Skeletal muscle cell (primary cell): ENCODE results near the gene FBXW5.

Experiments used
- DNase-seq: peaks from one replicate; pipeline ENCODE4 v3.0.0-alpha.2; 2010; ENCODE audit warnings: low read depth
- H3K4me3 ChIP-seq: 2 replicates; pipeline ENCODE4 v1.5.1; 2011; ENCODE audit warnings: low read depth, mild to moderate bottlenecking, control low read depth, low read length, moderate library complexity

FBXW5 gene

DNA sequence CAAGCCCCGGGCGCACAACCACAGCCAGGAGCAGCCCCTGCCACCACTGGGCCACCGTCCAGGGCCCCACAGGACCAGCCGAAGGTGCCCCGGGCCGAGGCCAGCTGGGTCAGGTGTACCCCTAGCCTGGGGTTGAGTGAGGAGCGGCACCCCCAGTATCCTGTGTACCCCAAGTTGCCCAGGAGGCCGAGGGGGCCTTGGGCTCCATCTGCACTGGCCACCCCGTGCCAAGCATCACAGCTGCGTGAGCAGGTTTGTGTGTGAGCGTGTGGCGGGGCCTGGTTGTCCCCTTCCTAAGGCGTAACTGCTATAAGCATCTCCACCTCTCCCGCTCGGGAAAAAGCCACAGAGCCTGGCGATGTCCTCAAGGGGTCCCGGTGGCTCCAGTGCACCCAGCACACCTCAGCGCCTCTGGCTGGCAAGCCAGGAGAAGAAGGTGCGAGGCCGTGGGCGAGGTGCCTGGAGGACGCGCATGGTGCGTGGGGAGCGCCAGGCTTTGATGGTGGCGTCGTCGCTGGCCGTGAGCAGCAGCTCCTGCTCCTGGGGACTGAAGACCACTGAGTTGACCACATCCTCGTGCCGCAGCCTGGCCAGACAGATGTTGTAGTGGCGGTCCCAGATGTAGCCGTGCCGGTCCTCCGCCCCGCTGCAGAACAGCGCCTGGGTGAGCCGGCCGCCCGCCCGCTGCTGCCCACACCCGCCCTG is 3.9 kb downstream of the FBXW5 start:
- no peak overlapping the region for H3K4me3 ChIP-seq
- DNase-seq = no peak

DNA sequence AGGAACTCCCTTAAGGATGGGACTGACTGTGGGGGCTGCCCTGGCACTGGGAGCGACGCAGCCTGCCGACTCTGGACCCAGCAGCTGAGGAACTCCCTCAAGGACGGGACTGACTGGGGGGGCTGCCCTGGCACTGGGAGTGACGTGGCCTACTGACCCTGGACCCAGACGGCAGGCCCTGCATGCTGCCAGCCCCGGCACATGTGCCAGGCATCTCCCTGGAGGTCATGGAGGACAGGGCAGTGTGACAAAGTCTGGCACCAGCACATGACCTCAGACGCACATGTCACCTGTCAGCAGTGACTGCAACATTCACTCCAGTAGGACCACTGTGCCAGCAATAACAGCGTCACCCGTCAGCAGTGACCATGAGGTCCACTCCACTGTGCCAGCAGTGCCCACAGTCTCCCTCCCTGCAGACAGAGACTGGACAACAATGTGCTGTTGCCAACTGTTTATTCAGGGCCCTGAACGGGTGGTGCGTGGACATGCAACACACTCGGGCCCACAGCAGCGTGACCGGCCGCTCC is 4.5 kb downstream of the FBXW5 start:
- DNase-seq = no peak
- H3K4me3 ChIP-seq = no peak overlapping the region

DNA sequence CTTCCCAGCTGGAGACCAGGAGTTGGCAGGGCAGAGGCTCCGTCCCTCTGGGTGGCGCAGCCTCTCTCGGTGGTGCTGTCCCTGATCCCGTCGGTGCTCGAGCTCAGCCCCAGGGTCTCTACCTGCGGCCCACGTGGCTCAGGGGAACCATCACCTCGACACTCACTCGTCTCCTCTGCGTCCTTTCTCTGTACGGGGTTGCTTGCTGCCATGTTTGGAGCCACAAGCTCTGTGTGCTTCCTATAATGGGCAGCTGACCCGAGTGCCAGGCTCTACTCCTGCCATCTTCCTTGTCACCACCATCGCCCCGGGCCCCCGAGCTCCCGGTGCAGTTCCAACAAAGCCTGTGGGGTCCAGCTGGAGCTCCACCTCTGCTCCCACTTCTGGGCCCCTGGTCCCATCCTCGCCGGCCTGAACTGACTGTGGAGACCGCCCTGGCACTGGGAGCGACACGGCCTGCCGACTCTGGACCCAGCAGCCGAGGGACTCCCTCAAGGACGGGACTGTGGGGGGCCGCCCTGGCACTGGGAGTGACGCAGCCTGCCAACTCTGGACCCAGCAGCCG is 5.0 kb downstream of the FBXW5 start:
- H3K4me3 ChIP-seq = no peak overlapping the region
- no peak for DNase-seq

DNA sequence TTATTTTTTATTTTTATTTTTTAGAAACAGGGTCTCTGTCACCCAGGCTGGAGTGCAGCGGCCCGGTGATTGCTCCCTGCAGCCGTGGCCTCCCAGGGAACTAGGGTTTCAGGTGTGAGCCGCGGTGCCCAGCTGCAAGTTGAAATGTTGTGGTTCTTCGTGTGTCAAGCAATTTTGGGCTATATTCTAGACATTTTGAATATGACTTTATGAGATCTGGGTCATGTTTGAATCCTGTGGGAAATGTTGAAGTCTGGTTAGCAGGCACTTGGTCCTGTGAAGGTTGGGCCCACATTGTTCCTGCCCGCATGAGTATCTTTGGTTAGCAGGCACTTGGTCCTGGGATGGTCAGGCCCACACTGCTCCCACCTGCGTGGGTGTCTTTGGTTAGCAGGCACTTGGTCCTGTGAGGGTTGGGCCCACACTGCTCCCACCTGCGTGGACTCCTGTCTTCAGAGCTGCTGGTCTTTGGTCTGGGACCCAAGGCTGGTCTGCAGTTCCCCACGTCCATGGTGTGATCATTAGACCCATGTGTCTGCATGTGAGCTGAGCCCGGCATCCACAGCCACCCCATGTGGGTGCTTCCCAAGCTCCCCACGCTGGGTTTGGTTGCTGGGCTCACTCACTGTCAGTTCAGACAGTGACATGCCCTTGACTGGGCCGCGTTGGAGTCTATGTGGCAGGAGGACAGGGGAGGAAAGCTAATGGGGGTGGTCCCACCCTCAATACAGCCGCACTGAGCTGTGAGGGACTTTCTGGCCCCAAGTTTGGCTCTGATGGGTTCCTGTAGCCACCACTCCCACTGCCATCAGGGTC is 7.1 kb downstream of the FBXW5 start:
- no peak overlapping the region for H3K4me3 ChIP-seq

DNA sequence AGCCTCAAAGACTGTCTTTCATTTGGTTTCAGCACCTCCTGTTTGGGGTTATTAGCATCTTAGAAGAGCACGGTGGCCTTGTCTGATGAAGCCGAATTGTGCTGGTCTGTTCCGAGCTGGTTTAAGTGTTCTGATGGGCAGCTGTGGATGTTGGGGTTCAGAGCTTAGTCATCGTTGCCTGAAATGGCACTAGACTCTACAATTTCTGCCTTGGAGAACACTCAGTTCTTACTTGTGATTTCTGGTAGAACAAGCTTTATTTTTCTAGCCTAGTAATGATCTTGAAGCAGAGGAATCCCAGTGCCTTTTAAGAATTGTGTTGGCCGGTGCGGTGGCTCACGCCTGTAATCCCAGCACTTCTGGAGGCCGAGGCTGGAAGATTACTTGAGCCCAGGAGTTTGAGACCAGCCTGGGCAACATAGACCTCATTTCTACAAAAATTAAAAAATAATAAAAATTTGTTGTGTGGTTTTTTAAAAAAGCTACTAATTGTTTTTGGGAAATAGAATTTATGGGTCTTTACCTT is 7.8 kb downstream of the FBXW5 start:
- no peak overlapping the region for H3K4me3 ChIP-seq
- DNase-seq = no peak

More for the DNA sequence above, 7.1 kb downstream of the FBXW5 start:
- no peak for DNase-seq

DNA sequence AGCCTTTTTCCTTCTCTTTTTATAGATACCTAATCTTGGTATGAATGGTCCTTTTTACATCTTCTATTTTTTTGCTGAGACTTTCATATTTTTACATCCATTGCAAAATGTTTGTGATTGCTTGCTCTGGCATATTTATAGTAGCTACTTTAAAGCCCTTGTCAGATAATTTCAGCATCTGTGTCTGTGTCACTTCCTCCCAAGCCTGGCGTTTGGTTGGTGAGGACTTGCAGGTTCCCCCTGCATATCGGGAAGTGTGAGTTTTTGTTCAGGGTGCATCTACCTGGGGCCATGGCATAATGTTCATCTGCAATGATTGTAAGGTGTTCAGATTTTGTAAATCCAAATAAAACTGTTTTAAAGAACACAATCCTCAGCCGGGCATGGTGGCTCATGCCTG is 8.9 kb downstream of the FBXW5 start:
- H3K4me3 ChIP-seq = no peak overlapping the region
- no peak for DNase-seq

DNA sequence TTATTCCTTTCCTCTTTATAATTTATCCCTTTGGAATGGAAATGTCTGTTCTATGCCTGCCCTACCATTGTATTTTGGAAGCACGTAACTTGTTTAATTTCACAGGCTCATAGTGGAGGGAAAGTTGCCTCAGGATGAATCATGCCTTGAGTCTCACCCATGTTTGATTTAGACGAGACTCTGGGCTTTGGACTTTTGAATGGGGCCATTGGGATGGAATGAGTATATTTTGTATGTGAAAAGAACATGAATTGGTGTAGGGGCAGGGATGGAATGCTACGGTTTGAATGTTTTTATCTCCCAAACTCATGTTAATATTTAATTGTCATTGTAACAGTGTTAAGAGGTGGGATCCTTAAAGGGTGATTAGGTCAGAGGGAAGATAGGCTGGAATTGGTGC is 10.3 kb downstream of the FBXW5 start:
- DNase-seq = no peak
- H3K4me3 ChIP-seq = no peak overlapping the region

DNA sequence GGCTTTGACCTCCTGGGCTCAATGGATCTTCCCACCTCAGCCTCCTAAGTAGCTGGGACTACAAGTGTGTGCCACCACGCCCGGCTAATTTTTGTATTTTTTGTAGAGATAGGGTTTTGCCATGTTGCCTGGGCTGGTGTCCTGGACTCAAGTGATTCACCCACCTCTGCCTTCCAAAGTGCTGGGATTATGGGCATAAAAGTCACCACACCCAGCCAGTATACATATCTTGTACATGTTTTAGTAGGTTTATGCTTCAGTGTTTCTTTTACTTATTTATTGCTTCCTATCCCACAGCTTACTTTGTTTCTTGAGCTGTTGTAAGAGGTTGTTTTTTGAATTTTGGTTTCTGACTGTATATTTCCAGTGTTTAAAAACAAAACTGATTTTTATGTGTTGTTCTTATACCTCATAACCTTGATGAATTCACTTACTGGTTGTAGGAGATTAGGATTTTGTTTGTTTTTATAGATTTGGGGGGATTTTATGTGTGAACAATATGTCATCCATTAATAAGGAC is 12.9 kb downstream of the FBXW5 start:
- no peak for DNase-seq
- no peak overlapping the region for H3K4me3 ChIP-seq

DNA sequence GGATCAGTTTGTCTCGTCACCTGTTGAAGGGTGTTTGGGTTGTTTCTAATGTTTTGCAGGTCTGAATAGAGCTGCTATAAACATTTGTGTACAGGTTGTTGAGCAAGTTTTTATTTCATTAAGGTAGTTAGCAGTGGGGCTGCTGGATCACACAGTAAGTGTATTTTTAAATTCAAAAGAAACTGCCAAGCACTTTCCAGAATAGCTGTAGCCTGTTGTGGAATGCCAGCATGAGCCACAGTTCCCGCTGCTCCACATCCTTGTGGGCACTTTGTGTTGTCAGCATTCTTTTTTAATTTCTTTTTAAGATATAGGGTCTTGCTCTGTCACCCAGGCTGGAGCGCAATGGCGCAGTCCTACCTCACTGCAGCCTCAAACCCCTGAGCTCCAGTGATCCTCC is 14.5 kb downstream of the FBXW5 start:
- H3K4me3 ChIP-seq = no peak overlapping the region
- no peak for DNase-seq

DNA sequence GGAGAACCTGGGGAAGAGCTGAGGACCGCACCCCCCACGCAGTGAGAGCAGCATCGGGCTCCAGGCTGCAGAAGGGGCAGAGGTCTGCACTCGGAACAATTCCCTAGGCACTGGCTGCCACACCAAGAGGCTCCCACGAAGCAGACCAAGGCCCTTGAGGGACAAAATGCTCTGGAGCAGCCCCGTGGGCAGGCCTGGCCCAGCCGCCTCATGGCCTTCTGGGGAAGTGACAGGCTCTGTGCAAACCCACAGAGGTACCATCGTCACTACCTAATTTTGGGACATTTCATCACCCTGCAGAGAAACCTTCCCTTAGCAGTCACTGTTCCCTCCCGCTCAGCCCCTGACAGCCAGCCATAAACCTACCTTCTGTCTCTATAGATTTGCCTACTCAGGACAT is 15.9 kb downstream of the FBXW5 start:
- DNase-seq = no peak
- H3K4me3 ChIP-seq = no peak overlapping the region

DNA sequence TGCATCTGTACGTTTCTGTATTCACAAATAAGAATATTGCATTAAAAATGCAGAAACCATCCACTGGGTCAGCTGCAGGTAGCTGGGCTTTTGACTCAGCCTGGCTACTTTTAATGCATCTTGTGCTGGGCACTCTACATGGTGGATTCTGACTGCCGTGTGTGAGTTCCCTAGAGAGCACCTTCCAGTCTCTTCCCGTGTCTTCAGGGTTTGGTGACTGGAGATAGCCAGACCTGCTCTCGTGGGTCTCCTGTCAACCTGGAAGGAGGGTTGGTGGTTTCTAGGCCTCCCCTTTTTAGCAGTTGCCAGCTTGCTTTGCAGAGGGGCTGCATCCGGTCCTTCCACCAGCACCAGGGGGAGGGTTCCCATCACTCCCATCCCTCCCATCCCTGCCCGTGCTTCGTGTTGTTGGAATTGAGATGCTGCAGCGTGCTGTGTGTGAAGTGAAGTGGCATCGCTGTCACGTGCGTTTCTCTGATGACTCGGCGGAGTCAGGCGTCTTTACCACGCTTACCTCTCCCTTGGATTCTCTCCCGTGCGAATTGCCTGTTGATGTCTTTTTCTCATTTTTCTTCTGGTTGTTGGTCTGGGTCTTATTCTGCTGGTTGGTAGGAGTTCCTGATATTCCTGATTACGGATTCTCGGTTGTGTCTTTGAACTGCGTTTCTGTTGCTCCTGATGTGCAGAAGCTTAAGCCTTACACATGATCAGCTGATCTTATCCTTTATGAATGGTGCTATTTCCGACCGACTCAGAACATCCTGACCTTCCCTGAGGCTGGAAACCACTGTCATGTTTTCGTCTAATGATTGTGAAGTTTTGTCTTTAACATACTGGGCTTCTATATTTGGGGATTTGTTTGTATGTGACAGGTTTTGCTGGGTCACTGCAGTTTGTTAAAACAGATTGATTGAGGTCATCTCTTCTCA is 16.9 kb downstream of the FBXW5 start:
- H3K4me3 ChIP-seq = no peak overlapping the region
- no peak for DNase-seq

DNA sequence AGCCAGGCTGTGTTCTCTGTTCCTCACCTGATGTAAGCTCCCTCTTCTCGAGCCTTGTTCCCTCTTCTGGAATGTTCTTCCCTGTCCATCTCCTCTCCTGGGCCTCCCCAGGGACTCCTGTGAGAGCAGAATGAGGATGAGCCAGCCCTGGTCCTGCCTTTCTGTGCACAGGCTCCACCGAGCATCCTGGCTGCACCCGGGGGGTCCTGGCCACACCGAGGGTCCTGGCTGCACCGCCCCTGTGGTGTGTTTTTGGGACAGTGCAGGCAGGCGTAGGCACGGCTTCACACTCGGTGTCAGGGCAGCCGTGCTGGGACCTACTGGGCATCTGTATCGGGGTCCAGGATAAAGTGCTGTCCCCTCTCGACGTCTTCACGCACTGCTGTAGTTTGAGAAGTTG is 17.8 kb downstream of the FBXW5 start:
- H3K4me3 ChIP-seq = no peak overlapping the region

DNA sequence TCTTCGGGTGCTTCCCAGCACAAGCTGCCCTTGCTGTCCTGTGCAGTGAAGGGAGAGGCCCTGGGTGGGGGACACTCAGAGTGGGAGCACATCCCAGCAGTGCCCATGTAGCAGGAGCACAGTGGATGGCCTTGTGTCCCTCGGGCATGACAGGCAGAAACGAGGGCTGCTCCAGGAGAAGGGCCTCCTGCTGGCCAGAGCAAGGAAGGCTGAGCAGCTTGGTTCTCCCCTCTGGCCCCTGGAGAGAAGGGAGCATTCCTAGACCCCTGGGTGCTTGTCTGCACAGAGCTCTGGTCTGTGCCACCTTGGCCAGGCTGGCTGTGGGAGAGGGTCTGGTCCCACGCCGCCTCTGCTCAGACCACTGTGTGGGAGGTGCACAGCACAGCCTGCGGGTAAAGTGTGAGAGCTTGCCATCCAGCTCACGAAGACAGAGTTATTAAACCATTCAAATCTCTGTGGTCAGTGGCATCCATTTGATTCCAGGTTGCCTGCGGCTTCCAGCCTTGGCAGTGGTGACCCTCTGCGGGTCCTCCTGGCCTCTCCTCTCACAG is 18.3 kb downstream of the FBXW5 start:
- no peak overlapping the region for H3K4me3 ChIP-seq
- no peak for DNase-seq

More for the DNA sequence above, 17.8 kb downstream of the FBXW5 start:
- DNase-seq = no peak

DNA sequence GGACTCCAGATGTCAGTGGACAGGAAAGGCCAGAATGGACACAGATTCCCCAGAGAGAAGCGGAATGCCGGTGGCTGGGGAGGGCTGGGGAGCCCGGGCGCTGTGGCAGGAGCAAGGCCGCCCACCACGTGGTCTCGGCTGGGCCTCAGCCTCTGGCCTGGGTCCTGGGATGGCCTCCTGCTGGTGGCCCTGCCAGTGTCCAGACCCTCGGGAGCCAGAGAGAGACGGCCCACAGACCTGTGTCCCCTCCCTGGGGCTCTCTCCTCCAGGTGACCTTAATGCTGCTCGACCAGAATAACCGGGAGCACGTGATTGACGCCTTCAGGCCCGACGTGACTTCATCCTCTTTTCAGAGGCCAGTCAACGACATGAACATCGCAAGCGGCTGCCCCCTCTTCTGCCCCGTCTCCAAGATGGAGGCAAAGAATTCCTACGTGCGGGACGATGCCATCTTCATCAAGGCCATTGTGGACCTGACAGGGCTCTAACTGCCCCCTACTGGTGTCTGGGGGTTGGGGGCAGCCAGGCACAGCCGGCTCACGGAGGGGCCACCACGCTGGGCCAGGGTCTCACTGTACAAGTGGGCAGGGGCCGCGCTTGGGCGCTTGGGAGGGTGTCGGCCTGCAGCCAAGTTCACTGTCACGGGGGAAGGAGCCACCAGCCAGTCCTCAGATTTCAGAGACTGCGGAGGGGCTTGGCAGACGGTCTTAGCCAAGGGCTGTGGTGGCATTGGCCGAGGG is 19.0 kb downstream of the FBXW5 start:
- no peak overlapping the region for H3K4me3 ChIP-seq
- DNase-seq = no peak

DNA sequence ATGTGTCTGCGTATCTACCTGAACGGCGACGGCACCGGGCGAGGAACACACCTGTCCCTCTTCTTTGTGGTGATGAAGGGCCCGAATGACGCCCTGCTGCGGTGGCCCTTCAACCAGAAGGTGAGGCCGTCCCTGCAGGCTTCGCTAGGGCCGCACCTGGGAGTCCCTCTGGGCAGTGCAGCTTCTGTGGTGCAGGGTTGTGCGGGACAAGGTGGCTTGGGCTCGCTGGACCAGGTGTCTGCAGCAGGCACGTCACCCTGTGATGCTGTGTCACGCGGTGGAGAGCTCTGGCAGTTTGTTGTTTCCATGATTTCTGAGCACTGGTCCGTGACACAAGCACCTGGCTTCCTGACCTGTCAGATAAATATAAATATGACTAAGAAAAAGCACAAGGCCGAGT is 20.7 kb downstream of the FBXW5 start:
- no peak overlapping the region for H3K4me3 ChIP-seq
- DNase-seq = no peak

DNA sequence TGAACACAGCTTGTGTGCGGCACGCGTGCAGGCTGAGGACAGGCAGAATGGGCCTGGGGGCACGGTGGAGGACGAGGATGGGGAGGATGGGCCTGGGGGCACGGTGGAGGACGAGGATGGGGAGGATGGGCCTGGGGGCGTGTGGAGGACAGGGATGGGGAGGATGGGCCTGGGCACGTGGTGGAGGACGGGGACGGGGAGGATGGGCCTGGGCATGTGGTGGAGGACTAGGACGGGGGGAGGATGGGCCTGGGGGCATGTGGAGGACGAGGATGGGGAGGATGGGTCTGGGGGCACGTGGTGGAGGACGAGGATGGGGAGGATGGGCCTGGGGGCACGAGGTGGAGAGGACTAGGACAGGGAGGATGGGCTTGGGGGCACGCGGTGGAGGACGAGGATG is 22.0 kb downstream of the FBXW5 start:
- no peak for DNase-seq
- H3K4me3 ChIP-seq = no peak overlapping the region

DNA sequence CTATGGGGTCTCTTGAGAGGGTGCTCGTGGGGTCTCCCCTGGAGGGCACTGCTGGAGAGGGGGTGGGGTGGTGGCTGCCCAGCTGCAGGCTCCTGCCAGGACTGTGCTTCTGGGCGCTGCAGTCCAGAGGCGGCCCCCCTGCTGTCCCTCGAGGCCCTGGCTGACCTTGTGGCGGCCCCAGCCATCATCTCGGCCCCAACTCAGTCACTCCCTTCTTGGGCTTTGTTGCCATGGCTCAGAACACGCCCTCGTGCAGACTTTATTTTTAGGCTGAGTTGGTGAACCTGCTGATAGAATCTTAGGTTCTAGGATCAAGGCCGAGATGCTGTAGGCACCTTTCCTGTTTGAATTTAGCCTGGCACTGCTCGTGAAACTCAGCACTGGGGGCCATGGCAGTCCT is 22.8 kb downstream of the FBXW5 start:
- DNase-seq = no peak
- no peak overlapping the region for H3K4me3 ChIP-seq

DNA sequence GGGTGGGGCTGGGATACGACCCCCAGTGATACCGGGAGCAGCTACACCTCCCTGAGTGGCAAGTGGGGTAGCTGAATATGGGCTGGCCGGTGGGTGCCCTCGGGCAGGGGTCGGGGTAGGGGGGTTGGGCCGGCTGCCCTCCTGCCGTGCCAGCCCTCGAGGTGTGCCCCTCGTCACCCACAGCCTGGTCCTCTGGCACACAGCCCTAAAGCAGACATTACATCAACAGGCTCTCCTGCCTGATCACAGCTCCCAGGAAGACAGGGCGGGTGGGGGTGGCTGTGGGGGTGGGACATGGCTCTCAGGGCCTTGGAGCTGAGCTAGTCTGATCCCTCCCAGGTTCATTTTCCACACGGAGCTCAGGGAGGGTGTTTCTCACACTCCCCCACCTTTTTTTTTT is 23.2 kb downstream of the FBXW5 start:
- DNase-seq = no peak
- H3K4me3 ChIP-seq = no peak overlapping the region
